ENCODE measurements around the gene TRMT61A. TPM values are rescaled to one million over a fixed set of nuclear protein-coding genes. Genes with fewer than 3 reads are reported as not detected.

TRMT61A gene
- total and polyA plus RNA-seq, 2 of the 13 experiments (the other 11 are each of a cell fraction or from before 2014, with no cell fraction given) = 6.5 to 13.6 TPM

DNA sequence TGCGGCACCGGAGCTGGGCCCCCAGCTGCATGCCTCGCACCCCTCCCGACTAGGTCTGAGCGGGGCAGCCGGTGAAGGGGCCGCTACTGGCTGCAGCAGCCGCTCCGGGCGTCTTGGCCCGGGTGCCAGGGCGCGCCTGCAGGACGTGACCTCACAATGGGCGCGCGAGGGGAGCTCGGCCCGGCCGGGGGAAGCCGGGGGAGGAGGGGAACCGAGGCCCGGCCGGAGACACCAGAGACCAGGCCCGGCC lies 33.1 kb downstream of the TRMT61A start (continued):
- TF ChIP-seq, protein P1, sequence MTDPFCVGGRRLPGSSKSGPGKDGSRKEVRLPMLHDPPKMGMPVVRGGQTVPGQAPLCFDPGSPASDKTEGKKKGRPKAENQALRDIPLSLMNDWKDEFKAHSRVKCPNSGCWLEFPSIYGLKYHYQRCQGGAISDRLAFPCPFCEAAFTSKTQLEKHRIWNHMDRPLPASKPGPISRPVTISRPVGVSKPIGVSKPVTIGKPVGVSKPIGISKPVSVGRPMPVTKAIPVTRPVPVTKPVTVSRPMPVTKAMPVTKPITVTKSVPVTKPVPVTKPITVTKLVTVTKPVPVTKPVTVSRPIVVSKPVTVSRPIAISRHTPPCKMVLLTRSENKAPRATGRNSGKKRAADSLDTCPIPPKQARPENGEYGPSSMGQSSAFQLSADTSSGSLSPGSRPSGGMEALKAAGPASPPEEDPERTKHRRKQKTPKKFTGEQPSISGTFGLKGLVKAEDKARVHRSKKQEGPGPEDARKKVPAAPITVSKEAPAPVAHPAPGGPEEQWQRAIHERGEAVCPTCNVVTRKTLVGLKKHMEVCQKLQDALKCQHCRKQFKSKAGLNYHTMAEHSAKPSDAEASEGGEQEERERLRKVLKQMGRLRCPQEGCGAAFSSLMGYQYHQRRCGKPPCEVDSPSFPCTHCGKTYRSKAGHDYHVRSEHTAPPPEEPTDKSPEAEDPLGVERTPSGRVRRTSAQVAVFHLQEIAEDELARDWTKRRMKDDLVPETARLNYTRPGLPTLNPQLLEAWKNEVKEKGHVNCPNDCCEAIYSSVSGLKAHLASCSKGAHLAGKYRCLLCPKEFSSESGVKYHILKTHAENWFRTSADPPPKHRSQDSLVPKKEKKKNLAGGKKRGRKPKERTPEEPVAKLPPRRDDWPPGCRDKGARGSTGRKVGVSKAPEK (CRISPR knock-in tag; IDR thresholded peaks at IDR 0.05; ENCODE audit: borderline replicate concordance) = no peak
- TF ChIP-seq ZNF557 (CRISPR knock-in tag; IDR thresholded peaks at IDR 0.05) (no peak), NAIF1 (CRISPR knock-in tag; IDR thresholded peaks at IDR 0.05; ENCODE audit: borderline replicate concordance) (no peak), EZH2 (conservative IDR thresholded peaks at IDR 0.05; ENCODE audit: low read depth, low read length) (no peak), NFYB (CRISPR knock-in tag; IDR thresholded peaks at IDR 0.05) (no peak), NFIC (IDR thresholded peaks at IDR 0.05; ENCODE audit: low read length) (no peak), ZNF563 (CRISPR knock-in tag; IDR thresholded peaks at IDR 0.05) (no peak), ASH2L (IDR thresholded peaks at IDR 0.05; ENCODE audit: insufficient read length, low read depth, low read length) (no peak), ZNF792 (CRISPR knock-in tag; IDR thresholded peaks at IDR 0.05) (no peak)
- TF ChIP-seq, protein P2, sequence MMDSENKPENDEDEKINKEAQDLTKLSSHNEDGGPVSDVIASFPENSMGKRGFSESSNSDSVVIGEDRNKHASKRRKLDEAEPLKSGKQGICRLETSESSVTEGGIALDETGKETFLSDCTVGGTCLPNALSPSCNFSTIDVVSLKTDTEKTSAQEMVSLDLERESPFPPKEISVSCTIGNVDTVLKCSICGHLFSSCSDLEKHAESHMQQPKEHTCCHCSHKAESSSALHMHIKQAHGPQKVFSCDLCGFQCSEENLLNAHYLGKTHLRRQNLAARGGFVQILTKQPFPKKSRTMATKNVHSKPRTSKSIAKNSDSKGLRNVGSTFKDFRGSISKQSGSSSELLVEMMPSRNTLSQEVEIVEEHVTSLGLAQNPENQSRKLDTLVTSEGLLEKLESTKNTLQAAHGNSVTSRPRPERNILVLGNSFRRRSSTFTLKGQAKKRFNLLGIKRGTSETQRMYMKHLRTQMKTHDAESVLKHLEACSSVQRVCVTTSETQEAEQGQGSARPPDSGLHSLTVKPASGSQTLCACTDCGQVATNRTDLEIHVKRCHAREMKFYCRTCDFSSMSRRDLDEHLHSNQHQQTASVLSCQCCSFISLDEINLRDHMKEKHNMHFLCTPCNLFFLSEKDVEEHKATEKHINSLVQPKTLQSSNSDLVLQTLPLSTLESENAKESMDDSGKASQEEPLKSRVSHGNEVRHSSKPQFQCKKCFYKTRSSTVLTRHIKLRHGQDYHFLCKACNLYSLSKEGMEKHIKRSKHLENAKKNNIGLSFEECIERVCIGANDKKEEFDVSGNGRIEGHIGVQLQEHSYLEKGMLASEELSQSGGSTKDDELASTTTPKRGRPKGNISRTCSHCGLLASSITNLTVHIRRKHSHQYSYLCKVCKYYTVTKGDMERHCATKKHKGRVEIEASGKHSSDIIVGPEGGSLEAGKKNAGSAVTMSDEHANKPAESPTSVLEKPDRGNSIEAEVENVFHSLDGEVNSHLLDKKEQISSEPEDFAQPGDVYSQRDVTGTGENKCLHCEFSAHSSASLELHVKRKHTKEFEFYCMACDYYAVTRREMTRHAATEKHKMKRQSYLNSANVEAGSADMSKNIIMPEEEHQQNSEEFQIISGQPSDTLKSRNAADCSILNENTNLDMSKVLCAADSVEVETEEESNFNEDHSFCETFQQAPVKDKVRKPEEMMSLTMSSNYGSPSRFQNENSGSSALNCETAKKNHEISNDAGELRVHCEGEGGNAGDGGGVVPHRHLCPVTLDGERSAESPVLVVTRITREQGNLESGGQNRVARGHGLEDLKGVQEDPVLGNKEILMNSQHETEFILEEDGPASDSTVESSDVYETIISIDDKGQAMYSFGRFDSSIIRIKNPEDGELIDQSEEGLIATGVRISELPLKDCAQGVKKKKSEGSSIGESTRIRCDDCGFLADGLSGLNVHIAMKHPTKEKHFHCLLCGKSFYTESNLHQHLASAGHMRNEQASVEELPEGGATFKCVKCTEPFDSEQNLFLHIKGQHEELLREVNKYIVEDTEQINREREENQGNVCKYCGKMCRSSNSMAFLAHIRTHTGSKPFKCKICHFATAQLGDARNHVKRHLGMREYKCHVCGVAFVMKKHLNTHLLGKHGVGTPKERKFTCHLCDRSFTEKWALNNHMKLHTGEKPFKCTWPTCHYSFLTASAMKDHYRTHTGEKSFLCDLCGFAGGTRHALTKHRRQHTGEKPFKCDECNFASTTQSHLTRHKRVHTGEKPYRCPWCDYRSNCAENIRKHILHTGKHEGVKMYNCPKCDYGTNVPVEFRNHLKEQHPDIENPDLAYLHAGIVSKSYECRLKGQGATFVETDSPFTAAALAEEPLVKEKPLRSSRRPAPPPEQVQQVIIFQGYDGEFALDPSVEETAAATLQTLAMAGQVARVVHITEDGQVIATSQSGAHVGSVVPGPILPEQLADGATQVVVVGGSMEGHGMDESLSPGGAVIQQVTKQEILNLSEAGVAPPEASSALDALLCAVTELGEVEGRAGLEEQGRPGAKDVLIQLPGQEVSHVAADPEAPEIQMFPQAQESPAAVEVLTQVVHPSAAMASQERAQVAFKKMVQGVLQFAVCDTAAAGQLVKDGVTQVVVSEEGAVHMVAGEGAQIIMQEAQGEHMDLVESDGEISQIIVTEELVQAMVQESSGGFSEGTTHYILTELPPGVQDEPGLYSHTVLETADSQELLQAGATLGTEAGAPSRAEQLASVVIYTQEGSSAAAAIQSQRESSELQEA (CRISPR knock-in tag; IDR thresholded peaks at IDR 0.05; ENCODE audit: not compliant biosample characterization) = no peak
